Adipocyte (in vitro differentiated cells): ENCODE measurements around the gene TTLL3.

Source experiments
- DNase-seq: peaks from one replicate; pipeline ENCODE4 v3.0.0-alpha.2; 2015; ENCODE audit warnings: low read depth
- H3K27me3 ChIP-seq: replicated peaks from 2 replicates; pipeline ENCODE4 v1.7.0; 2013; ENCODE audit warnings: mild to moderate bottlenecking, low read length, moderate library complexity; ENCODE audit not compliant: control insufficient read depth, insufficient read depth
- H3K36me3 ChIP-seq: 2 replicates; pipeline ENCODE4 v1.7.0; 2013; ENCODE audit warnings: low read length, mild to moderate bottlenecking, moderate library complexity; ENCODE audit not compliant: control insufficient read depth, insufficient read depth, severe bottlenecking
- H3K4me1 ChIP-seq: 2 replicates; pipeline ENCODE4 v1.7.0; 2013; ENCODE audit warnings: mild to moderate bottlenecking, low read length, moderate library complexity; ENCODE audit not compliant: control insufficient read depth, insufficient read depth
- H3K4me3 ChIP-seq: 2 replicates; pipeline ENCODE4 v1.7.0; 2013; ENCODE audit warnings: mild to moderate bottlenecking, low read length, moderate library complexity
- H3K9ac ChIP-seq: 2 replicates; pipeline ENCODE4 v1.7.0; 2013; ENCODE audit warnings: mild to moderate bottlenecking, low read length, moderate library complexity
- H3K9me3 ChIP-seq: 2 replicates; pipeline ENCODE4 v1.7.0; 2013; ENCODE audit warnings: mild to moderate bottlenecking, low read length, moderate library complexity; ENCODE audit not compliant: control insufficient read depth

TTLL3 gene

DNA sequence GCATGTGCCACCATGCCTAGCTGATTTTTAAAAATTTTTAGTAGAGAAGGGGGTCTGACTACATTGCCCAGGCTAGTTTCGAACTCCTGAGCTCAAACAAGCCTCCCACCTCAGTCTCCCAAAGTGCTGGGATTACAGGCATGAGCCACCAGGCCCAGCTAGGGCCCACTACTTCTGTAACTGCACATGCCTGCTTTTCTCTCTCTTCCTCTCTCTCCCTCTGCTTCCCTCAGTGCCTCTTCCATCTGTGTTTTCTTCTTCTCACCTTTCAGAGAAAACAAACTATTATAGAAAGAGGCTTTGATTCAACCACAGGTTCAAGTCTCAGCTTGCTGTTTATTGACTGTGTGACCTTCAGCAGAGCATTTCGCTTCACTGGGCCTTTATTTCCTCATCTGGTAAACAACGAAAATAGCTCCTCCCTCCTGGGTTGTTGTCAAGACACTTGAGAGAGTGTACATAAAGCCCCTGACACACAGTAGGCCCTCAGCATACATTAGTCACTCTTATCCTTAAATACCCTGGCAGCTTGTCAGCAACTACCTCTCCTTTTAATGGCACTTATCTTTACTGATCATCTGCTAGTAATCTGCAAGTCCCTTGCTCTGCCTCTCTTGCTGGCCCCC is 28.0 kb upstream of the TTLL3 start:
- Histone ChIP-seq H3K4me1 (peaks cover 30% of the 10 kb centered on the region), H3K36me3 (peaks cover 33% of the 10 kb centered on the region), H3K9ac (no peak overlapping the region), H3K27me3 (no peaks in the 10 kb centered on the region), H3K9me3 (no peaks in the 10 kb centered on the region), H3K4me3 (no peak overlapping the region)
- DNase-seq = no peak

DNA sequence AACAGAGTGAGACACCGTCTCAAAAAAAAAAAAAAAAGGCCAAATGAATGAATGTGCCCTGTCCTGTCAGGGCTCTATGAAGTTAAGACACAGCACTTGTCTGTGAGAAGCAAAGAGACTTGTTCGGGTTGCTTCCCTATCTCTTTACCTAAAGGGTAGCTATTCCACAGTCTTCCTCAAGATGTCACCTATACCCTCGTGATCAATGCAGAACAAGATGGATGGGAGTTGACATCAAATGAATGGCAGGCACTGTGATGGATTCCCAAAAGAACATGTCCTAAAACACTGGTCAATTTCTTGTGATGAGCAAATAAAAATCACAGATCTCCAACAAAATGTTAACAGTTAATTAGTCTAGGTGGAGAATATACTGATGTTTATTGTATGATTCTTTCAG is 27.3 kb upstream of the TTLL3 start:
- DNase-seq = no peak
- no peaks in the 10 kb centered on the region for H3K27me3 ChIP-seq
- H3K9ac ChIP-seq = no peak overlapping the region
- H3K9me3 ChIP-seq = no peaks in the 10 kb centered on the region
- peaks cover 23% of the 10 kb centered on the region for H3K4me1 ChIP-seq
- H3K36me3 ChIP-seq = peaks cover 36% of the 10 kb centered on the region
- H3K4me3 ChIP-seq = no peak overlapping the region

DNA sequence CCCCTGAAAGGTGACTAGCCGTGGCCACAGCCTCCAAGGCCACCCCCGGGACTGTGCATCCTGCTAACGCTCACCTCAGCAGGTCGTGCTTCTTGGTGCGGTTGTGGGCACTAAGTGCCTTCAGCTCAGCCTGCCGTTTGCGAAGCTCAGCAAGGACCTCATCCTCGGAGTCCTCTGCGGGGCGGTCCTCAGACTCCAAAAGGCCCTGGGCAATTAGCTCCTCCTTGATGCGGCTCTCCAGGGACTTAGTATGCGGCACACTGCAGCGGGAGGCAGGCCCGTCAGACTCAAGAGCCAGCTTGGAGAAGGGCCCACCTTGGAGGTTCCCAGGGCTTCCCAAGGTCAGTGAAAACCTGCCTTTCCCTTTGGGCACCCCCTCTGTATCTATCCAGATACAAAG is 26.1 kb upstream of the TTLL3 start:
- Histone ChIP-seq H3K9me3 (no peaks in the 10 kb centered on the region), H3K27me3 (no peaks in the 10 kb centered on the region), H3K9ac (no peak overlapping the region), H3K36me3 (peaks cover 39% of the 10 kb centered on the region), H3K4me3 (no peak overlapping the region), H3K4me1 (peaks cover 11% of the 10 kb centered on the region)
- no peak for DNase-seq

DNA sequence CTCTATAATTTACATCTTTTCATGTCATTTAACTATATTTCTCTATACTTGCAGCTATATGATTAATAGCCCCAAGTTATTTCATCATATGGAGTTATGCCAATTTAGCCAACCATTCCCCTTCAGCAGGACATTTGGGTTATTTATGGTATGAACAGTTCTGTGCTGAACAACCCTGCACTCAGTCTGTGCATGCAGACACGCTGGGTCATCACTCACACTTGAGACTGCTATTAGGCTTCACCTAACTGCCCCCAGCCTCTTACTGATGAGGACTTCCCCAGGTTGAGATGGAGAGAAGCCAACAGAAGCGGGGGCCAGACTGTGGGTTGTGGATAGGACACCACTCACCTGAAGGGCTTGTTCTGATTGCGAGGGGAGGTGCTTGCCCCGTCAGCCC is 25.1 kb upstream of the TTLL3 start:
- H3K9me3 ChIP-seq = no peaks in the 10 kb centered on the region
- peaks cover 49% of the 10 kb centered on the region for H3K36me3 ChIP-seq
- H3K4me1 ChIP-seq = peaks cover 10% of the 10 kb centered on the region
- H3K27me3 ChIP-seq = no peaks in the 10 kb centered on the region
- H3K4me3 ChIP-seq = no peak overlapping the region
- DNase-seq = peak; percentile 52
- no peak overlapping the region for H3K9ac ChIP-seq

DNA sequence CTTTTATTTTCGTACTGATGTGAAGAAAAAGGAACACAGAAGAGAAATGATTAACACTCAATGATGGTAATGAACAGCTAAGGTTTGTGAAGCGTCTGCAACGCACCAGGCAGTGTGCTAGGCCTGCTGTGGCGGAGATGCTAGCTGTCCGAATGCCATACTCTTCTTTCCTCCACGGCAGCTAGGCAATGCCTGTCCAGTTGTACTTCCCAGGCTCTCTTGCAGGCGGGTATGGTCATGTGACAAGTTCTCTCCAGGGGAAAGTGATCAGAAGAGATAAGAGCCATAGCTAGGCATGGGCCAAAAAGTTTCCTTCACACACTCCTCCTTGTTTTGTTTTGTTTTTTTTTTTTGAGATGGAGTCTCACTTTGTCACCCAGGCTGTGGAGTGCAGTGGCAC is 24.5 kb upstream of the TTLL3 start:
- no peaks in the 10 kb centered on the region for H3K27me3 ChIP-seq
- H3K9me3 ChIP-seq = no peaks in the 10 kb centered on the region
- H3K4me1 ChIP-seq = peaks cover 10% of the 10 kb centered on the region
- DNase-seq = no peak
- H3K36me3 ChIP-seq = peaks cover 51% of the 10 kb centered on the region
- no peak overlapping the region for H3K9ac ChIP-seq
- H3K4me3 ChIP-seq = no peak overlapping the region

DNA sequence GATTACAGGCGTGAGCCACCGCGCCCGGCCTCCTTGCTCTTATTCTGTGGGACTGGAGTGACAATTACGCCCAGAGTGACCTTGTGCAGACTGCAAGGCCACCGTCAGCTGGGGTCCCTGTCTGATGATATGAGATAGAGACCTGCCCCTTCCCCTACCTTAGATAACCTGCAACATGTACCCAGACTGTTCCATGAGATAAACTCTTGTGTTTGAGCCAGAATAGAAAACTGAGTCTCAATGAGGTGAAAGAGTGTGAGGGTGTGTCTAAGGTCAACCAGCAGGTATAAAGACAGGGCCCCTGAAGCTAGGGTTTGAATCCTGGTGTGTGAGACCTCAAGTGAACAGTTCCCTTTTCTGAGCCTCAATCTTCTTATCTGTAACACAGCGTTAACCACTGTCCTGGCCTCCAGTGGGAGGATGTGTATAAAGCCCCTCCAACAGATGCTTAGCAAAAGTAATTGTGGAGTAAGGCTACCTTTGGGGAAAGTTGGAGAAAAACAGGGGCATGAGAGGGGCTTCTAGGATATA is 23.8 kb upstream of the TTLL3 start:
- DNase-seq = no peak
- no peak overlapping the region for H3K9ac ChIP-seq
- H3K27me3 ChIP-seq = no peaks in the 10 kb centered on the region
- H3K36me3 ChIP-seq = peaks cover 48% of the 10 kb centered on the region
- H3K9me3 ChIP-seq = no peaks in the 10 kb centered on the region
- no peak overlapping the region for H3K4me3 ChIP-seq
- peaks cover 10% of the 10 kb centered on the region for H3K4me1 ChIP-seq

DNA sequence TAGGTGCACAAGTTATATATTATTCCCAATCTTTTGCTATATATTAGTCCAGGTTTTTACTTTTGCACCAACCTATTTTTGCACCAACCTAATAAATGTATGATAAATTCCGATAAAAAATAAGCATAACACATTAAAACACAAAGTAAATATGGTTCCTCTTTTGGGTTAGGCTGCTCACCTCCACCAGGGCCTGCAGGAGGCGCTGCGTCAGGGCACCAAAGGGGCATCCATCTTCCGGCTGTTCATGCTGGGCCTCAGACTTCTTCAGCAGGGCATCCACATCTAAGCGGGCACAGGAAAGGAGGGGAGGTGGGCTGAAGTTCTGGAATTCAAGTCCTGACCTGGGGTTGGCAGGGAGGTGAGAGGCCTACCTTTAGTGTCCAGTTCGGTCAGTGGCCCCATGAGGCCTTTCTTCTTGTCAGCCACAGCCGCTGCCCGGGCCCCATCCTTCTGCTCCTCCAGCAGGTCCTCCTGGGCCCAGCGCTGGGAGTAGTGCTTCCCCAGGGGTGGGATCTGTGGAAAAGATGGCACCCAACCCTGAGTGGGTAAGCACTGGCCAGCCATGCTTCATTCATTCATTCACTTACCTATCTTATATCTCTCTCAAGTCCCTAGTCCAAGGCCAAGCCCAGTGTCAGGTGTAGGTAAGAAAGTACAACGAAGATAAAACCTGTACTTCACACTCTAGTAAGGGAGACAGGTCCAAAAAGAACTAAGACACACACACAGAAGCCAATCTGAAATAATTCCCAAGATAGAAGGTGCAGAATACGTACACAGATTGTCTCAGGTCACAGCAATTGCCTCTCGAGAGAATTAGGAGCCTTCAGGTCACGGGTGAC is 23.0 kb upstream of the TTLL3 start:
- Histone ChIP-seq H3K27me3 (no peaks in the 10 kb centered on the region), H3K9me3 (no peaks in the 10 kb centered on the region), H3K36me3 (peaks cover 45% of the 10 kb centered on the region), H3K4me3 (no peak overlapping the region), H3K4me1 (peaks cover 18% of the 10 kb centered on the region), H3K9ac (no peak overlapping the region)
- no peak for DNase-seq

DNA sequence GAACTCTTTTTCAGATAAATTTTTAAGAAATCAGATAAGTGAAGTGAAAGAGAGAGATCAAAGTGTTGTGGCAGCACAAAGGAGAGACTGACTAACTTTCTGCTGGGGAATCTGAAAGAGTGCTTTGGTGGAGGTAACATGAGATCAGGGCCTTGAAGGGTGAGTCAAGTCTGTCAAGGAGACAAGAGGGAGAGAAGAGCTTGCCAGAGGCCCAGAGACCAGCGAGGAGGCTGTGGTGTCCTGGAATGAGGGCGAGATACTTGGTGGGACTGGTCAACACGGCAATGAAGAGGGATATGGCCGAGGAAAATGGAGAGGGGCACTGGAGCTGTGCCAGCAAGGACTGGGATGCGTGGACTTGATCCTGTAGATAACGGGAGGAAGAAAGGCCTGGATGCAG is 22.3 kb upstream of the TTLL3 start:
- H3K27me3 ChIP-seq = no peaks in the 10 kb centered on the region
- H3K36me3 ChIP-seq = peaks cover 38% of the 10 kb centered on the region
- H3K4me3 ChIP-seq = no peak overlapping the region
- no peak for DNase-seq
- H3K4me1 ChIP-seq = peaks cover 18% of the 10 kb centered on the region
- H3K9ac ChIP-seq = no peak overlapping the region
- no peaks in the 10 kb centered on the region for H3K9me3 ChIP-seq

DNA sequence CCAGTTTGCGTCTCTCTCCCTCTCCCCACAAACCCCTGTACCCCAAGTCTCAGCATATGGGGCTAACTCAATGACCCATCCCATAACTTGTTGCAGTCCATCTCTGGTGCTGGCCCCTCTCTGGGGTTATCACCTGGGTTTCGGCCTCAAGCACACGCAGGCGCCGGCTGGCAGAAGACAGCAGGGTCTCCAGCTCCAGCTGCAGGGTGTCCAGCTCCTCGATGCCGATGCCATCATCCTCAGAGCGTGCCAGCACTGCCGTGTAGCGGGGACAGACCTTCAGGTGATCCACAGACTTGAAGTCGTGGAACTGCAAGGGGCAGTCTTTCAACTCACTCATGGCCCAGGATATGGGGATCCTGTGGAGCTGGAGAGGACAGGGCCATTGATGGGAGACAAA is 18.9 kb upstream of the TTLL3 start:
- Histone ChIP-seq H3K9me3 (no peaks in the 10 kb centered on the region), H3K4me1 (peaks cover 14% of the 10 kb centered on the region), H3K36me3 (peaks cover 32% of the 10 kb centered on the region), H3K4me3 (no peak overlapping the region), H3K9ac (peak overlapping the region; percentile 99), H3K27me3 (no peaks in the 10 kb centered on the region)
- DNase-seq = no peak

DNA sequence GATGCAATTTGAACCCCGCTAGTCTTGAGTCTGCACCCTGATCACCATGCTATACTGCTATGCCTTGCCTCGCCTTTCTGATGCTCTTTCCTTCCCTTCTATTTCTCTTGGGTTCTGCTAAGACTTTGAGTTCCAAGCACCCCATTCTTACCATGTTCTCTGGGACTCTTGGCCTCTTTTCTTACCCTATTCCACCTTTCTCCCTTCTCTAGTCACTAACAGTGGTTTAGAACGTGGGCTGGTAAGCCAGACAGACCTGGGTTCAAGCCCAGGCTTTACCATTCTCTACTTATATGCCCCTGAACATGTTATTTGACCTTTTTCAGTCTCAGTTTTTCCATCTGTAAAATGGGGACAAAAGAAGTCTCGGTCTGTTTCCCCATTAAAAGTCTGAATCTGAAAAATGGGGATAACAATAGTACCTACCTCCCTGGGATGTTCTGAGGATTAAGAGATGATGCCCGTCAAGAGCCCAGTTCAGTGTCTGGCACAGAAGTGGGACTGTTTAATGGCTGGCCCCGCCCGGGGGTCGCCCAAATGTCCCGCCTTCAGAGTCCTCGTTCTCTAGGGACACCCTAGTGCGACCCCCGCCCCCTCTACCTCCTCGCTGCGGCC is 18.2 kb upstream of the TTLL3 start:
- Histone ChIP-seq H3K4me3 (peak overlapping the region; percentile 96), H3K9ac (peak overlapping the region; percentile 99), H3K36me3 (peaks cover 25% of the 10 kb centered on the region), H3K4me1 (peaks cover 14% of the 10 kb centered on the region), H3K27me3 (no peaks in the 10 kb centered on the region), H3K9me3 (no peaks in the 10 kb centered on the region)
- no peak for DNase-seq

DNA sequence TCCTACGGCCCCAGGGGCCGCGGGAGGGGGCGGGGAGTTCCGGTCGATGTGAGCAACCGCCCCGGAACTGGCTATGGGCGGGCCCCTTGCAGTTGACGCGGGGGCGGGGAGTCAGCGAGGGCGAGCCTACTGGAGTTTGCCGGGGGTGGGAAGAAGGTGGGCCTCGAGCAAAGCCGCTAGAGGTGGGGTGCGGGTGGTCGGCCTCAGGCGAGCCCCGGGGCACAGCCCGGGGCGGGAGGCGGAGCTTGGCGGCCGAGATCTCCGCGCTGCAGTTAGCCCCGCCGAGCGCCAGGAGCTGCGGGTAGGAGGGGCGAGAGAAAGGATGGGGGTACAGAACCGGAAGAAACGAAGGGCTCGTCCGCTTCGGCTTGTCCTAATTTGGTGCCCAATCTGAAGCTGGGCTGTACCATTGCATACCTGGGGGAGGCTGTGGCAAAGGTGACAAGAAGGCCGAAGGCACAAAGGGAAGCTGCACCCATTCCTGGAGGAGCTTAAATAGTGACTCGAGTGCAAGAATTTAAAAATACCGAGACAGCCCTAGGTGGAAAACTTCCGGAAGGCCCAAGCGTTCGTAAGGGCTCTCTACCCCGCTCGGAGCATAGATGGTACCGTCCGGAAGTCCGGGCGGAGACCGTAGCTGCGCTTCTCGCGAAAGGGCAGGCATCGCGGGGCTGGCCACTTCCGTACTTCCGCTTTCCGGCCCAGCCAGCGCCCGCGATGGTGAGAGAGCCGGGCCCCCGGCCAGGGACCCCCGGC is 17.5 kb upstream of the TTLL3 start, which contains the start of the genes ARPC4 and TADA3:
Gene ARPC4 (plus strand): TSS at position 678 of the 756 bp plus-strand sequence. CDS start 40 bp downstream, at position 718.
Gene TADA3 (minus strand): TSS at position 69 of the 756 bp plus-strand sequence. CDS start 1,007 bp downstream, outside the sequence.
- peak within 1 kb of the TSS; percentile 96 for H3K4me3 ChIP-seq
- DNase-seq = peak; percentile 97
- H3K36me3 ChIP-seq = peaks cover 28% of the 10 kb centered on the region
- H3K9ac ChIP-seq = peak within 1 kb of the TSS; percentile 99
- H3K4me1 ChIP-seq = peaks cover 14% of the 10 kb centered on the region
- no peaks in the 10 kb centered on the region for H3K27me3 ChIP-seq
- H3K9me3 ChIP-seq = no peaks in the 10 kb centered on the region
